ENCODE data around the gene COX7A2L.
"Not testable (repeated sequence)": the region's sequence is repeated elsewhere in the genome, so short reads cannot be mapped to it uniquely, and the experiment has no call there.

Gene COX7A2L, protein sequence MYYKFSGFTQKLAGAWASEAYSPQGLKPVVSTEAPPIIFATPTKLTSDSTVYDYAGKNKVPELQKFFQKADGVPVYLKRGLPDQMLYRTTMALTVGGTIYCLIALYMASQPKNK

DNA sequence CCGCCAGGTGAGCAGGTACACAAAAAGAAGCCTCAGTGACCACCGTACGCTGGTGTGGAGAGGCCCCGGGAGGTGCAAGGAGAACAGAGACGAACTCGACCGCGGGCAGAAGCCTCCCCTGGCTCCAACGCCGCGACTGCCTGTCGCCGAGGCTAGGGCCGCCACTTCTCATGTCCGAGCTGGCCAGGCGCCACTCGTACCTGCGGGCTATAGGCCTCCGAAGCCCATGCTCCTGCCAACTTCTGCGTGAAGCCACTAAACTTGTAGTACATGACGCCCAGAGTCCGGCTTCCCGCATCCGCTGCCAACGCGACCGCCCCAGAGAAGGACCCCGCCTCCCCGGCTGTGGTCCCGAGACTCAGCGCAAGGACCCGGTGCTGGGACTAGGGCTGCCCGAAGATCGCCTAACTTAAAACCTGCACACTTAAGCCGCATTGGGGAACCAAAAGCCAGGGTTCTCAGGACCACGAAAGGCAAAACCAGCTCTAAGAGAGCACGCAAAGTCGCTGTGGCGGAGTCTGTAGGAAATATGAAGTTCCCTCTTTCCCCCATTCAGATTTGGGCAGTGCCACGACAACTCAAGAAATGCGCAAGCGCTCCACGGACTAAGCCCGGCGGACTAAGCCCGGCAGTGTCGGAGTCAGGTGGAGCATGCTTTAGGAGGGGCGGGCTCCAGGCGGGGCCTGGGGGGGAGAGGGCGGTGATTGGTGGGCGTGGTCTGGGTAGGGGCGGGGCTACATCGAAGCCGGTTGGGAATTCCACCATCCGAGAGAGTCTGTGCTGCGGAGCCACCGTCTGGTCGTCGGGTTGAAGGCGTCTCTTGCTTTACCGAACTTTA lies at the start of gene COX7A2L:
COX7A2L (minus strand) TSS at position 328 of the 838 bp plus-strand sequence; CDS start at position 272, 56 bp downstream.
- peak; percentile 97 to 98 for DNase-seq

DNA sequence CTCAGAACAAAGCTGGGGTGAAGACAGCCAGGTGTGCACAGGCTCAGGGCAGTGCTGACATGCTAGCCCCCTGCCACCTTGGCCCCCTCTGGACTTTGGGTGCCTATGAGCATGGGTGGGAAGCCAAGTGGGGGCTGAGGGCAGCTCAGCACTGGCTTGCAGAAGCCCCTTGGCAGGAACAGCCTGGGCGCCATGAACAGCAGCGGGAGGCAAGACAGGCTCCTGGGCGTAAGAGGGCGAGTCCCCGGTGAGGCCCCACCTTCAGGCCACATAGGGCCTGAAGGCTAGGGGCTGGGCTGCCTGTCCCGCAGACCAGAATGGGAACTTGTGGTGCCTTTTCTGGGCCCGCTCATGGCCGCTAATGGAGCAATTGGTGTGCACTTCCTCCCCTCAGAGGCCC lies 47.0 kb upstream of the COX7A2L start:
- DNase-seq, result no peak

DNA sequence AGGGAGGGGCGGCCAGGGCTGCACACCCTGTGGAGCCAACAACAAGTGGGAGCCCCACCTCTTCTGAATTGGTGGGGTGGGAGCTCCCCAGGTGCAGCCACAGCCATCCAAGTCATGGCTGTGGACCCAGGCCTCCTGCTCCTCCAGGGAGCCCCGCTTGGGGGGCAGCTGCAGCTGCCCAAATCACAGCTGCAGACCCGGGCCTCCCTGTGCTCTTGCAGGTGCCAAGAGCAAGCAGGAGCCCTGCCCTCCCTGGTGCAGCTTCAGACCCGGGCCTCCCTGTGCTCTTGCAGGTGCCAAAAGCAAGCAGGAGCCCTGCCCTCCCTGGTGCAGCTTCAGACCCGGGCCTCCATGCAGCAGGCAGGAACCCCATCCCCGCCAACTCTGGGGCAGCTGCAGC lies 46.5 kb upstream of the COX7A2L start:
- no peak for DNase-seq

DNA sequence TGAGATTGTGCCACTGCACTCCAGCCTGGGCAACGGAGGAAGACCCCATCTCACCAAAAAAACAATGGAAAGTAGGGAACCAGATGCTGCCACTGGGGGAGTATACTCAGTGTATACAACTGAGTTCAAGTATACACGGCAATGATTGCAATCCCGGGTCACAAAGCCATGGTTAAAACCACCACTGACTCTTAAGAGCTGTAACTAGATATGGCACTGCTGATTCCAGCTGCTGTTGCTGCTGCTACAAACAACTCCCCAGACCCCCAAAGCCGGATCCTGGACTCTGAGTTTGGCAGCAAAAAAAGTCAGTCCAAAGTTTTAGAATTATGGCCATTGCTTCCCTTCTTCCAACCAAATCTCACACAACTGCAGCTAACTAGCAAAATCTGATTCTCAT lies 43.7 kb upstream of the COX7A2L start:
- no peak for DNase-seq

- no peak for DNase-seq
These were observed 40.8 kb upstream of the COX7A2L start for GRCh38 chr2:42401773-42402172.

DNA sequence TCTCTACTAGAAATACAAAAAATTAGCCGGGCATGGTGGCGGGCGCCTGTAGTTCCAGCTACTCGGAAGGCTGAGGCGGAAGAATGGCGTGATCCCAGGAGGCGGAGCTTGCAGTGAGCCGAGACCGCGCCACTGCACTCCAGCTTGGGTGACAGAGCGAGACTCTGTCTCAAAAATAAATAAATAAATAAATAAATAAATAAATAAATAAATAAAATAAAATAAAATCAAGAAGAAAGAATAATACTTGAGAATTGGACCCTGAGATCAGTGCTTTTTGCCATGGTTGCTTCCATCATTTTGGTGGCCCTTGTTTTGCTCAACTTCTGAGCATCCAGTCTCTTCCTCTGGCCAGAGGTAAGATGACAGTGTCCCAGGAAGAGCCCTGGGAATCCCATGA lies 37.0 kb upstream of the COX7A2L start:
- DNase-seq, result not testable (repeated sequence)

- DNase-seq, result not testable (repeated sequence)
These were observed 32.3 kb upstream of the COX7A2L start for GRCh38 chr2:42393320-42393719.

- DNase-seq, result no peak
These were observed 31.2 kb upstream of the COX7A2L start for GRCh38 chr2:42392191-42392590.

GRCh38 chr2:42390401-42390969 lies 29.5 kb upstream of the COX7A2L start:
- DNase-seq, result no peak

DNA sequence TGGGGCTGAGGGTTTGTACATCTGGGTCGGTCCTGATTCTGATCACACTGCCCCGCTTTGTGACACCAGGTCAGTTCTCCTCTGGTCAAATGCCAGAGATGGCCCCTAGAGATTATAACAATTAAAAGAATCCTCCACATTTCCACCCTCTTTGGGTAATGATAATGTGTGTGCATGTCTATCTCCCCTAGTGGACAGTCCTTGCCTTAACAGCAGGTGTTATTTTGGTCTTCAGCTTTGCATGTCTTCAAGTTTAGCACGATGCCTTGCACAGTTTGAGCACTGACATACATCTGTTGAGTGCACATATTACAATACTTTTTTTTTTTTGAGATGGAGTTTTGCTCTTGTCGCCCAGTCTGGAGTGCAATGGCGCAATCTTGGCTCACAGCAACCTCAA lies 25.7 kb upstream of the COX7A2L start:
- DNase-seq, result no peak

GRCh38 chr2:42385225-42385624 lies 24.2 kb upstream of the COX7A2L start:
- DNase-seq, result no peak

- DNase-seq, result no peak
These were observed 23.0 kb upstream of the COX7A2L start for GRCh38 chr2:42383855-42384530.

- DNase-seq, result no peak
These were observed 21.1 kb upstream of the COX7A2L start for GRCh38 chr2:42382144-42382543.

- DNase-seq, result not testable (repeated sequence)
These were observed 19.0 kb upstream of the COX7A2L start for GRCh38 chr2:42380026-42380425.

DNA sequence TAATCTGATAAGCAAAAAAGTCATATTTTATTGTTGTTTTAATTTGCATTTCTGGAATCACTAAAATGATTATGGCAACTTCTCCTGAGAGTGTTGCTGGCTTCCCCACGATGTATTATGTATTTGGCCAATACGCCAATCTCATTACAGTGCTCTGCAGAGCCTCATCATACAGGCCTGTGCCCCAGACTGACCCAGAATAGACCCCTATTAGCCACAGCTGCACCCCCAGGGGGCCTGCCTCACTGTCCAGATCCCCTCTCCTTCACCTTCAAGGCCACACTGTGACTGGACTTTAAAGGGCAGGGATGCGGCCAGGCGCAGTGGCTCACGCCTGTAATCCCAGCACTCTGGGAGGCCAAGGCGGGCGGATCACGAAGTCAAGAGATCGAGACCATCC lies 17.4 kb upstream of the COX7A2L start:
- DNase-seq, result no peak

DNA sequence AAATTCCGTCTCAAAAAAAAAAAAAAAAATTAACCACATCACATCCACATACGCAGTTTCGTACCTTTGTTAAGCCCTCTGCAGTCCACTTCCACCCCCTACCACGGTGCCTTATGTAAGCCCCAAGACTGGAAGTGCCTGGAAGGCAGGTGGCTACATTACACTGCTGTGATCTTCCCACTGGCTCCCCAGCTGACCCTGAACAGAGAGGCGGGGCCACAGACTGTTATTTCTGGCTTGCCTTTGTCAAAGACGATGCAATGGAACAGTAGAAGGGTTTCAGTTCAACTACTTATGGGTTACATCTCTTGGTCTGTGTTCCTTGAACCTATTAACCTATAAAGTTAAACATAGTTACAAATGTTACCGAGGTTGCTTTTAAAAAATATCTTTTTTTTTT lies 15.7 kb upstream of the COX7A2L start:
- no peak for DNase-seq

DNA sequence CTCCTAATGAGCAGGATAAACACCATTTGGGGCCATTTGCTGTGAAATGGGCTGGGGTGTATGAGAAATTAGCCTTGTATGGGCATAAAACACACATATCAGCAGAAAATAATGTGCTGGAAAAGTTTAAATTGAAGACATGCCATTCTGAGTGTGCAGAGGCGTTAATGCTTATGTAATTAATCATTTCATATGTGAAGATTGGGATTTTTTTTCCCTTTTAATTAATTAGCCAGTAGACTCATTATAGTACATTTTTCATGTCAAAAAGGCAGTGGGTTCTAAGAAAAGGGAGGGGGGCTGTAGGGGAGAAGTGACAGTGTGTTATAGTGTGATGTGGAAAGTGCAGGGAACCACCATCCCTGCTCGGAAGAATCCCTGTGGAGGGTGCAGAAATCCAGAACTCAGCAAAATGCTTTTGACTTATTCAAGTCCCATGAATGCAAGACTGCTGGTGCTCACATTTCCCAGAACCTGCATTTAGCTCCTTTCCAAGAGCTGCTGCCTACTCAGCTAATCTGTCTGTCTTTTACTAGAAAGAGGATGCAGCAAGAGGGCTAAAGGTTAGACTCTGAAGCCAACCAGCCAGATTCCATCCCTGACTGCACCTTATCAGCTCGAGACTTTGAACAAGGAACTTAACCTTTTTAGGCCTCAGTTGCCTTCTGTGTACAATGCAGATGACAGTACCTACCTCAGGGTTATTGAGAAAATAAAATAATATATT lies 11.6 kb upstream of the COX7A2L start:
- no peak for DNase-seq

GRCh38 chr2:42371611-42372473 lies 10.8 kb upstream of the COX7A2L start:
- DNase-seq, result no peak

DNA sequence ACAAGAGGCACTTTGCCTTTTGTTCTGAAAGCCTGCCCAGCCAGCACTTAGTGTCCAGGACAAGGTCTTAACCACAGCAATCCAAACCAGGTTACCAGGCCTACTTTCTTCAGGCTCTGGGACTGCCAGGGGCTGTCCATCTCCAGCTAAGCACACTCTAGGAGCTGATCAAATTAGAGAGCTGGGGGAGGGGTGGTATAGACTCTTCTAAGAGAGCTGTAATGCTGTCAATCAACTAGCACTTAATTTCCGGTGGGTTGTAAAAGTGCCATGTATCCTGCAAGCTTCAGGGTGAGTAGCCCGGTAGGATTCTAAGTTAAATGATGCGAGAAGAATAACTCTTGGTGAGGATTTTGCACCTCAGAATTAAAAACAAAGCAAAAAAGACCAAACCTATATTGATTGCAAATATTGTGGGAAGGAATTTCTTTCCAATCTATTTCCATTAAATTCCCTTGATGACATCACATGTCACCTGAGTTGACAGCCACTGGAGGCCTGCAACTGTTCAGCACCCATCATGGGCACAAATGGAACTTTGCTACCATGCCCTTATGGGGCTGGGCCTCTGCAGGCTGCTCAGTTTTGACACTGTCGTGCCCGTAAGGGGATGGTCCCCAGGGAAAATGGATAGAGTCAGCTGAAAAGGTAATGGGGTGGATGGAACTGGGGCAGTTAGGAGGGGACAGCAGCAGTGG lies 8.7 kb upstream of the COX7A2L start:
- DNase-seq, result no peak

- DNase-seq, result no peak
These were observed 8.0 kb upstream of the COX7A2L start for GRCh38 chr2:42368817-42369531.

- DNase-seq, result no peak
These were observed 6.8 kb upstream of the COX7A2L start for GRCh38 chr2:42367835-42368234.
